Measurements from ENCODE around the gene TRRAP.
A peak's percentile ranks its signal among the peaks of the same experiment; 100 is the strongest.

TRRAP gene

GRCh38 chr7:98866351-98866750 lies 12.0 kb upstream of the TRRAP start:
- no peak for DNase-seq (ENCODE audit: low read depth)
- TF ChIP-seq, protein P1, sequence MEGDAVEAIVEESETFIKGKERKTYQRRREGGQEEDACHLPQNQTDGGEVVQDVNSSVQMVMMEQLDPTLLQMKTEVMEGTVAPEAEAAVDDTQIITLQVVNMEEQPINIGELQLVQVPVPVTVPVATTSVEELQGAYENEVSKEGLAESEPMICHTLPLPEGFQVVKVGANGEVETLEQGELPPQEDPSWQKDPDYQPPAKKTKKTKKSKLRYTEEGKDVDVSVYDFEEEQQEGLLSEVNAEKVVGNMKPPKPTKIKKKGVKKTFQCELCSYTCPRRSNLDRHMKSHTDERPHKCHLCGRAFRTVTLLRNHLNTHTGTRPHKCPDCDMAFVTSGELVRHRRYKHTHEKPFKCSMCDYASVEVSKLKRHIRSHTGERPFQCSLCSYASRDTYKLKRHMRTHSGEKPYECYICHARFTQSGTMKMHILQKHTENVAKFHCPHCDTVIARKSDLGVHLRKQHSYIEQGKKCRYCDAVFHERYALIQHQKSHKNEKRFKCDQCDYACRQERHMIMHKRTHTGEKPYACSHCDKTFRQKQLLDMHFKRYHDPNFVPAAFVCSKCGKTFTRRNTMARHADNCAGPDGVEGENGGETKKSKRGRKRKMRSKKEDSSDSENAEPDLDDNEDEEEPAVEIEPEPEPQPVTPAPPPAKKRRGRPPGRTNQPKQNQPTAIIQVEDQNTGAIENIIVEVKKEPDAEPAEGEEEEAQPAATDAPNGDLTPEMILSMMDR (IDR thresholded peaks at IDR 0.05; ENCODE audit: low read depth, low read length, missing control alignments): no peak
- in situ Hi-C loops (cut with HindIII; ENCODE audit: low sequenced_read_pairs): loop anchor here (25.0 kb wide), 1 partner anchor 429 kb away; no protein-coding TSS in a partner anchor
- no peak overlapping the region for H3K4me3 ChIP-seq (ENCODE audit: low read depth, low read length)

- in situ Hi-C loops (cut with HindIII; ENCODE audit: low sequenced_read_pairs): loop anchor here (25.0 kb wide), 1 partner anchor 429 kb away; no protein-coding TSS in a partner anchor
- TF ChIP-seq, protein P1 (IDR thresholded peaks at IDR 0.05; ENCODE audit: low read depth, low read length, missing control alignments): no peak
- H3K4me3 ChIP-seq (ENCODE audit: low read depth, low read length): no peak overlapping the region
- DNase-seq (ENCODE audit: low read depth): no peak
These were observed 11.6 kb upstream of the TRRAP start for GRCh38 chr7:98866765-98867164.

DNA sequence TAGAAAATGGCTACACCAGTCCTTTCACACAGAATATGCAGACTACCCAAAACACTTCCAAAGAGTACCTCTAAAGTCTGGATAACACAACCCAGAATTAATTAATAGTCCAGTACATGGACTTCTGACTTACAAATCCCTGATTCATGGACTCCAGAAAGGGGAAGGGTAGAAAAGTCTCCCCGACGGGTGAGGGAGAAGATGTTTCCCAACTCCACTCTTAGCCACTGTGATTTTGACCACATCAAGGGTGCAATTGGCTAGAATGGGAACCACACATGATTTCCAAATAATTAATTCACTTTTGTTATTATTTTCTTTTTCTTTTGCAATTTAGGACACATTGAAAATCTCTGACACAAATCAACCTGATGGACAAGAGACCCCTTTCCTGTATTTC lies 9.9 kb upstream of the TRRAP start:
- H3K4me3 ChIP-seq (ENCODE audit: low read depth, low read length): no peak overlapping the region
- in situ Hi-C loops (cut with HindIII; ENCODE audit: low sequenced_read_pairs): loop anchor here (25.0 kb wide), 1 partner anchor 431 kb away; no protein-coding TSS in a partner anchor
- DNase-seq (ENCODE audit: low read depth): no peak
- TF ChIP-seq, protein P1 (IDR thresholded peaks at IDR 0.05; ENCODE audit: low read depth, low read length, missing control alignments): no peak

DNA sequence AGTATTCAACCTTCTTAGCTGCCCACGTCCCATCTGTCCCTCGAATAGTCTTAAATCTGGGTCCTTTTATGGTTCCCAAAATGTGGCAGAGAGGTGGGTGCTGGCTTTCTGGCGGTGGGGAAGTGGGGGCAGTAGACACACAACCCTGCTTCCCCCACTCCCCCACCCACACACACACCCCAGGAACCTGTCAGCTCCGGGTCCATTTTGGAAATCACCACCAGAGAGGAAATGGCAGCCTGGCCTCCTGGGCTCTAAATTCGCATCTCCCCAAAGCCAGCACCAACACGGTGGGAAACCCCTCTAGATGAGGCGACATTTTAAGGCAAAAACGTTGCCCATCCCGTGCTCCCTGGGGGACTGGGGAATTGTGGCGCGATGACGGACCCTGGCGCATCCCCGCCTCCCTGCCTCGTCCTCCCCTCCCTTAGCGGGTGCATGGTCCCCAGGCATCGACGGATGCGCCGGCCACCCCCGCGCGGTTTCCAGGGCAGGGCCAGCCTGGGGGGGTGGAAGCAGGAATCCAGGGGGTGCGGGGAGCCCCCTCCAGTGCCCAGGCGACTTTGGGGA lies 9.2 kb upstream of the TRRAP start:
- H3K4me3 ChIP-seq (ENCODE audit: low read depth, low read length): peak overlapping the region; percentile 38
- in situ Hi-C loops (cut with HindIII; ENCODE audit: low sequenced_read_pairs): loop anchor here (25.0 kb wide), 1 partner anchor 432 kb away; no protein-coding TSS in a partner anchor
- no peak for DNase-seq (ENCODE audit: low read depth)
- TF ChIP-seq, protein P1 (IDR thresholded peaks at IDR 0.05; ENCODE audit: low read depth, low read length, missing control alignments): no peak

DNA sequence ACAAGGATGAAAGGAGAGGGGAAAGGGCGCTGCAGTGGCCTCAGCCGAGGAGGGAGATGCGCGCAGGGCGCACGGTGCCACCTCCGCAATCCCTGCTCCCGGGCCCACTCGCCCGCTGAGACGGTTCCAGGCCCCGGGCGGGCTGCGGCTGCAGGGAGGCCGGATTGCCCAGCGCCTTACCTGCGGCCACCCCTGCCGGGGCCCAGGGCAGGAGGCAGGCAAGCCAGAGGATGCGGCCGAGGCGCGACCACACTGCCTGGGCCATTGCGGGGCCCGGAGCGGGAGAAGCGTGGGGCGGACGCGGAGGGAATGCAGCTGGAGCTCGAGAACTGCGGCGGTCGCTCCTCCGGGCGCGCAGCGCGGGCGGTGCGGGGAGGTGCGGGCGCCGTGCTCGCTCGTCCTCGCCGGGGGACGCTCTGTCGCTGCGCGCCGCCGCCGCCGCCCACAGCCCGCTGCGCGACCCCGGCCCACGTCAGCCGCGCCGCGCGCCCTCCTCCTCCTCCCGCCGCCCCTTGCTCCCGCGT lies 8.7 kb upstream of the TRRAP start, which contains the start of gene TMEM130:
Gene TMEM130 (minus strand): TSS at position 418 of the 524 bp plus-strand sequence. CDS start 153 bp downstream, at position 265.
- in situ Hi-C loops (cut with HindIII; ENCODE audit: low sequenced_read_pairs): loop anchor here (25.0 kb wide), 1 partner anchor 432 kb away; no protein-coding TSS in a partner anchor
- DNase-seq (ENCODE audit: low read depth): no peak
- TF ChIP-seq, protein P1 (IDR thresholded peaks at IDR 0.05; ENCODE audit: low read depth, low read length, missing control alignments): no peak
- H3K4me3 ChIP-seq (ENCODE audit: low read depth, low read length): peak within 1 kb of the TSS; percentile 38

DNA sequence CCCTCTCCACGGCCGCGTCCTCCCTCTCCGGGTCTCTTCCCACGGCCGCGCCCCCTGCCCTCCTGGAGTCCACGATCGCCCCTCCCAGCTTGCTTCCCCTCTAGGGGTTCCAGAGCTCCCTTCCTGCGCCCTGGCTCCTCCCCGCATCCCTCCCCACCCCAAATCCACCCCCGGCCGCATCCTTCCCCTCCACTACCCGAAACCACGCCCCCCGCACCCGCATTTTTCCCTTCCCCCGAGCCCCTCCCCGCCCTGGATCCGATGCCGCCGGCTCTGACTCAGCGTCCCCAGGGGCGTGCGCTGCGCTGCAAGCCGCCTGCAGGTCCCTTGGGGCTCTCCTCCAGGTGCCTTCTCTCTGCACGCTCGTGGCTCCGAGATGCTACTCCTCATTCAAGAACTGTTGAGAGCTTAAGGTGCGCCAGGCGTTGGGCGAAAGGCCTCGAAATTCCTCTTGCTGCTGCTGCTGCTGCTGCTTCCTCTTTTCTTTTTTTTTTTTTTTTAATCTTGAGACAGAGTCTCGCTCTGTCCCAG lies 8.1 kb upstream of the TRRAP start:
- TF ChIP-seq, protein P1 (IDR thresholded peaks at IDR 0.05; ENCODE audit: low read depth, low read length, missing control alignments): no peak
- peak overlapping the region; percentile 38 for H3K4me3 ChIP-seq (ENCODE audit: low read depth, low read length)
- in situ Hi-C loops (cut with HindIII; ENCODE audit: low sequenced_read_pairs): loop anchor here (25.0 kb wide), 1 partner anchor 433 kb away; no protein-coding TSS in a partner anchor
- DNase-seq (ENCODE audit: low read depth): no peak

Data from astrocyte of the cerebellum (primary cell).